Endothelial cell of umbilical vein (primary cell): ENCODE data around the gene BLTP2. TPM values are rescaled to one million over a fixed set of nuclear protein-coding genes. Genes with fewer than 3 reads are reported as not detected.

Experiments
- BruUV-seq: library from RNA; stranded (reverse); fragments of 400-500 nt; replicated peaks from 2 replicates; lab custom pipeline; 2021; lab: Mats Ljungman, UMichigan
- CTCF ChIA-PET: fragments of 300-600, 350-600 bp; sonication (Branson Sonifier 250); formaldehyde crosslinking; loops from one replicate; lab custom pipeline; 2021; ENCODE audit warnings: antibody characterized with exemption, inconsistent platforms; lab: Charles Lee
- POLR2A ChIA-PET: fragments of 300-600, 350-600 bp; sonication (Branson Sonifier 250); formaldehyde crosslinking; loops from one replicate; lab custom pipeline; 2021; ENCODE audit warnings: antibody characterized with exemption, inconsistent platforms; lab: Charles Lee
- DNase-seq: peaks from one replicate; pipeline ENCODE4 v3.0.0-alpha.2; 2011; ENCODE audit warnings: low read depth, low spot score
- FAIRE-seq: peaks from 2 replicates; lab custom pipeline; 2011; peaks lifted over from hg19 to GRCh38; lab: Jason Lieb, UNC
- H2AFZ ChIP-seq: 2 replicates; pipeline ENCODE4 v1.6.0; 2012; ENCODE audit warnings: low read depth, low read length, control low read depth, inconsistent platforms
- H3K27ac ChIP-seq: 2 replicates; pipeline ENCODE4 v1.5.1; 2011; ENCODE audit warnings: low read depth, mild to moderate bottlenecking, control low read depth, low read length, moderate library complexity; ENCODE audit not compliant: insufficient read depth
- H3K27me3 ChIP-seq, 2 experiments: 2 replicates each; pipeline versions ENCODE4 v1.6.0 to v1.6.1; 2011; ENCODE audit warnings: low read length in 2 of 2, mixed read lengths in 1 of 2; ENCODE audit not compliant: control insufficient read depth in 2 of 2, insufficient read depth in 2 of 2
- H3K36me3 ChIP-seq, 2 experiments: 2 replicates in 1 of 2; 3 replicates in 1 of 2; pipeline ENCODE4 v1.5.1; 2011; ENCODE audit warnings: low read length in 2 of 2, mild to moderate bottlenecking in 1 of 2, moderate library complexity in 1 of 2; ENCODE audit not compliant: control insufficient read depth in 2 of 2, insufficient read depth in 2 of 2; ENCODE audit errors: extremely low read depth in 1 of 2
- H3K4me1 ChIP-seq: 3 replicates; pipeline ENCODE4 v1.5.1; 2011; ENCODE audit warnings: mild to moderate bottlenecking, low read length; ENCODE audit not compliant: control insufficient read depth, insufficient read depth; ENCODE audit errors: extremely low read depth
- H3K4me2 ChIP-seq: 2 replicates; pipeline ENCODE4 v1.6.1; 2011; ENCODE audit warnings: low read length, control low read depth, mixed read lengths; ENCODE audit not compliant: insufficient read depth
- H3K4me3 ChIP-seq, 3 experiments: fragments of 200-600 bp in 1 of 3; sonication (generic), shearing (Covaris generic) in 1 of 3; replicated peaks in 1 of 3; 2 replicates each; pipeline ENCODE4 v1.5.1; 2011 to 2016; ENCODE audit warnings: control low read depth in 3 of 3, low read length in 3 of 3, mild to moderate bottlenecking in 2 of 3, inconsistent platforms in 1 of 3, low read depth in 1 of 3, moderate library complexity in 1 of 3; ENCODE audit not compliant: insufficient read depth in 1 of 3
- H3K79me2 ChIP-seq: 2 replicates; pipeline ENCODE4 v1.6.0; 2012; ENCODE audit warnings: low read length, inconsistent platforms; ENCODE audit not compliant: control insufficient read depth, insufficient read depth
- H3K9ac ChIP-seq: replicated peaks from 2 replicates; pipeline ENCODE3; 2011; ENCODE audit warnings: low read length, control low read depth; ENCODE audit not compliant: insufficient read depth; ENCODE audit errors: extremely low read depth
- H3K9me1 ChIP-seq: replicated peaks from 3 replicates; pipeline ENCODE4 v1.6.0; 2011; ENCODE audit warnings: mild to moderate bottlenecking, low read length; ENCODE audit not compliant: control insufficient read depth, insufficient read depth; ENCODE audit errors: extremely low read depth
- H3K9me3 ChIP-seq: replicated peaks from 2 replicates; pipeline ENCODE4 v1.5.1; 2012; ENCODE audit warnings: low read length, inconsistent platforms; ENCODE audit not compliant: control insufficient read depth, insufficient read depth
- H4K20me1 ChIP-seq: replicated peaks from 2 replicates; pipeline ENCODE3; 2011; ENCODE audit warnings: mild to moderate bottlenecking, low read length; ENCODE audit not compliant: control insufficient read depth, insufficient read depth; ENCODE audit errors: extremely low read depth
- EZH2 ChIP-seq: IDR thresholded peaks from 2 replicates; pipeline ENCODE4 v1.6.1; 2012; ENCODE audit warnings: borderline replicate concordance, low read depth, mild to moderate bottlenecking, moderate library complexity, low read length, inconsistent platforms; ENCODE audit not compliant: severe bottlenecking
- FOS ChIP-seq: IDR thresholded peaks from 2 replicates; pipeline ENCODE4 v1.6.1; 2011; ENCODE audit warnings: mild to moderate bottlenecking, low read length, moderate library complexity, borderline replicate concordance; ENCODE audit not compliant: insufficient read depth
- GATA2 ChIP-seq: IDR thresholded peaks from 2 replicates; pipeline ENCODE4 v1.7.0; 2011; ENCODE audit warnings: low read depth, mild to moderate bottlenecking, moderate library complexity, mixed read lengths, low read length; ENCODE audit not compliant: insufficient read length, insufficient read depth
- JUN ChIP-seq: IDR thresholded peaks from 2 replicates; pipeline ENCODE4 v1.6.1; 2011; ENCODE audit warnings: borderline replicate concordance, low read depth; ENCODE audit not compliant: insufficient read length, insufficient read depth
- MYC ChIP-seq: IDR thresholded peaks from one replicate; pipeline ENCODE4 v1.6.1; 2011; ENCODE audit warnings: mild to moderate bottlenecking, low read depth, low read length
- POLR2A ChIP-seq: IDR thresholded peaks from 2 replicates; pipeline ENCODE4 v1.6.1; 2012; ENCODE audit warnings: low read depth, mild to moderate bottlenecking, control low read depth, low read length
- POLR2AphosphoS5 ChIP-seq: IDR thresholded peaks from 2 replicates; pipeline ENCODE4 v1.6.1; 2012; ENCODE audit warnings: low read depth, mild to moderate bottlenecking, control low read depth, low read length, moderate library complexity; ENCODE audit not compliant: insufficient read depth
- dilution Hi-C: fragments of 300-500 bp; cut with MboI; formaldehyde crosslinking; loops from one replicate; pipeline ENCODE4 v1.15.0; 2019; ENCODE audit warnings: low sequenced_read_pairs; ENCODE audit not compliant: extremely low pct_ligation_motif_present
- intact Hi-C: fragments of 100-400 bp; cut with micrococcal nuclease; formaldehyde crosslinking; loops from one replicate; pipeline ENCODE4 v1.10.0; 2022
- polyA plus RNA-seq, 4 experiments: library from polyadenylated mRNA; depleted of rRNA in 3 of 4; stranded (reverse) in 3 of 4; unstranded in 1 of 4; fragments of >200 nt; gene quantifications; 2 replicates each; pipeline versions ENCODE4 v1.2.1 to v1.2.3, GENCODE V29; 2011 to 2012; ENCODE audit warnings: missing spikeins in 1 of 4
- total RNA-seq: library from RNA; stranded (reverse); gene quantifications from 2 replicates; pipeline ENCODE4 v1.2.3, GENCODE V29; 2021
- TF ChIP-seq, protein P1 (sequence below), 2 donors: IDR thresholded peaks; 1 replicate in 1 of 2; 2 replicates in 1 of 2; pipeline ENCODE4 v1.5.1; 2011; ENCODE audit warnings: low read length in 2 of 2, mild to moderate bottlenecking in 2 of 2, moderate library complexity in 2 of 2, control low read depth in 1 of 2, inconsistent platforms in 1 of 2, low read depth in 1 of 2; ENCODE audit not compliant: insufficient read depth in 1 of 2; ENCODE audit errors: extremely low read depth in 1 of 2
- TF ChIP-seq, protein P2 (sequence below): IDR thresholded peaks from 2 replicates; pipeline ENCODE4 v1.6.1; 2011; ENCODE audit not compliant: insufficient read depth, insufficient read length

BLTP2 gene
- total and polyA plus RNA-seq, 2 donors (not counting 3 experiments of a cell fraction or from before 2014, with no cell fraction given): 91.4 to 164 TPM

DNA sequence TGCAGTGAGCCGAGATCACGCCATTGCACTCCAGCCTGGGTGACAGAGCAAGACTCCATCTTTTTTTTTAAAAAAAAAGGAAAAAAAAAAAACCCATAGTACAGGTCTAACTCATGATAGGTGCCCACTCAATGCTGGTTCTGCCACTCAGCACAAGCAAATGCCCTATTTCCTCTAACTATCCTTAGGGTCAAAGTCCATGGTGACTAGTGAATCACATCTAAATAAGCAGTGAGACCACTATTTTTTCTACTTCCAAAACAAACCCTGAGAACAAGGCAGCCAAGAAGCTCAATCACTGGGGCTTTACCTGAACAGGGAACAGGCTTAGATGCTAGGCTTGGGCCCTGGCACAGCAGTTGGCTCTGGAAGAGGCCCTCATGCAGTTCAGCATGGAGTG lies 3.4 kb downstream of the BLTP2 start:
- dilution Hi-C loops: no loop called here
- Histone ChIP-seq H3K9me3 (no peaks in the 10 kb centered on the region), H2AFZ (no peak overlapping the region), H3K36me3 (peaks cover 42 to 43% of the 10 kb centered on the region in 2 experiments), H3K27ac (no peak overlapping the region), H3K79me2 (peaks cover 25% of the 10 kb centered on the region), H3K9me1 (no peaks in the 10 kb centered on the region), H4K20me1 (no peaks in the 10 kb centered on the region), H3K9ac (no peak overlapping the region), H3K4me2 (no peak overlapping the region), H3K4me3 (no peak overlapping the region), H3K27me3 (no peaks in the 10 kb centered on the region), H3K4me1 (peaks cover 18% of the 10 kb centered on the region)
- FAIRE-seq (no peak), DNase-seq (no peak)
- intact Hi-C loops: no loop called here
- CTCF ChIA-PET: no interaction called here
- no peak for TF ChIP-seq JUN
- TF ChIP-seq EZH2: no peak
- TF ChIP-seq POLR2AphosphoS5: no peak
- TF ChIP-seq, protein P1, sequence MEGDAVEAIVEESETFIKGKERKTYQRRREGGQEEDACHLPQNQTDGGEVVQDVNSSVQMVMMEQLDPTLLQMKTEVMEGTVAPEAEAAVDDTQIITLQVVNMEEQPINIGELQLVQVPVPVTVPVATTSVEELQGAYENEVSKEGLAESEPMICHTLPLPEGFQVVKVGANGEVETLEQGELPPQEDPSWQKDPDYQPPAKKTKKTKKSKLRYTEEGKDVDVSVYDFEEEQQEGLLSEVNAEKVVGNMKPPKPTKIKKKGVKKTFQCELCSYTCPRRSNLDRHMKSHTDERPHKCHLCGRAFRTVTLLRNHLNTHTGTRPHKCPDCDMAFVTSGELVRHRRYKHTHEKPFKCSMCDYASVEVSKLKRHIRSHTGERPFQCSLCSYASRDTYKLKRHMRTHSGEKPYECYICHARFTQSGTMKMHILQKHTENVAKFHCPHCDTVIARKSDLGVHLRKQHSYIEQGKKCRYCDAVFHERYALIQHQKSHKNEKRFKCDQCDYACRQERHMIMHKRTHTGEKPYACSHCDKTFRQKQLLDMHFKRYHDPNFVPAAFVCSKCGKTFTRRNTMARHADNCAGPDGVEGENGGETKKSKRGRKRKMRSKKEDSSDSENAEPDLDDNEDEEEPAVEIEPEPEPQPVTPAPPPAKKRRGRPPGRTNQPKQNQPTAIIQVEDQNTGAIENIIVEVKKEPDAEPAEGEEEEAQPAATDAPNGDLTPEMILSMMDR (IDR thresholded peaks at IDR 0.05; ENCODE audit: extremely low read depth in 1 of 2, insufficient read depth in 1 of 2, low read depth in 1 of 2, low read length in 2 of 2): no peak
- TF ChIP-seq GATA2: no peak
- TF ChIP-seq FOS: no peak
- TF ChIP-seq, protein P2, sequence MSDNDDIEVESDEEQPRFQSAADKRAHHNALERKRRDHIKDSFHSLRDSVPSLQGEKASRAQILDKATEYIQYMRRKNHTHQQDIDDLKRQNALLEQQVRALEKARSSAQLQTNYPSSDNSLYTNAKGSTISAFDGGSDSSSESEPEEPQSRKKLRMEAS: no peak
- no peak for TF ChIP-seq POLR2A
- no peak for TF ChIP-seq MYC
- POLR2A ChIA-PET: no interaction called here
- BruUV-seq: no TSS peak
